ENCODE data around the gene EBI3.
"Not testable (repeated sequence)": the region's sequence is repeated elsewhere in the genome, so short reads cannot be mapped to it uniquely, and the experiment has no call there.

Gene EBI3

GRCh38 chr19:4238831-4239230 lies 9.5 kb downstream of the EBI3 start:
- Histone ChIP-seq H3K9me3 (ENCODE audit: severe bottlenecking) (no peaks in the 10 kb centered on the region), H3K4me1 (ENCODE audit: insufficient read depth, poor library complexity, severe bottlenecking) (no peaks in the 10 kb centered on the region), H3K4me3 (ENCODE audit: severe bottlenecking) (no peak overlapping the region), H3K27ac (ENCODE audit: poor library complexity, severe bottlenecking) (no peak overlapping the region), H3K27me3 (ENCODE audit: insufficient read depth, poor library complexity, severe bottlenecking) (no peaks in the 10 kb centered on the region), H3K36me3 (ENCODE audit: low read depth) (no peaks in the 10 kb centered on the region)
- no peak for TF ChIP-seq CTCF (IDR thresholded peaks at IDR 0.05; ENCODE audit: poor library complexity, severe bottlenecking)
- DNase-seq (ENCODE audit: low spot score), result no peak
- ATAC-seq (ENCODE audit: low read depth), result no peak

DNA sequence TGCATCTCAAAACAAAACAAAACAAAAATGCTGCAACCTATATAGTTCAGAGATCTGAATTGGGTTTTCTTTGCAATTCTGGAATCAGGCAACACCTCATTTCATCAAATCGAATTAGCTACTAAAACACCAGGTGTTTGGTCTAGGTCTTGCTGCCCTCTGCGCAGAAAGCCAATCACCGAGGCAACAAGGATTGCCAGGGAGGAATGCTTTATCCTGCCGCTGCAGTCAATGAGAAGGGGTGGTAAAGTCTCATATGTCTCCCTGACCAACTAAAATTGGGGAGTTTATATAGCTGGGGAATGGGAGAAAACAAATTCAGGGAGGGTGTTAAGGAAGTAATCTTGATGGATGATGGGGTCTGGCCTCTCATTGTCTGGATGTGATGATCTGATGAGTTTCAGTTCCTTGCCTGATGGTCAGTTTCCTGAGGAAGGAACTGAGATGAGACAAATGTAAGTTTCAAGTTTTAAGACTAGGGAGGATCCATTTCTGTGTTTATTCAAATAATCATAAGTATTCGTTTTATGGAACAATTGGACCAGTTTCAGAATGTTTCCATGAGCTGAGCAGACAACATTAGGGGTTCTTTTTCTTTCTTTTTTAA lies 12.6 kb downstream of the EBI3 start:
- Histone ChIP-seq H3K4me3 (ENCODE audit: severe bottlenecking) (no peak overlapping the region), H3K27me3 (ENCODE audit: insufficient read depth, poor library complexity, severe bottlenecking) (no peaks in the 10 kb centered on the region), H3K36me3 (ENCODE audit: low read depth) (no peaks in the 10 kb centered on the region), H3K27ac (ENCODE audit: poor library complexity, severe bottlenecking) (no peak overlapping the region), H3K4me1 (ENCODE audit: insufficient read depth, poor library complexity, severe bottlenecking) (no peaks in the 10 kb centered on the region), H3K9me3 (ENCODE audit: severe bottlenecking) (no peaks in the 10 kb centered on the region)
- DNase-seq (ENCODE audit: low spot score), result no peak
- no peak for TF ChIP-seq CTCF (IDR thresholded peaks at IDR 0.05; ENCODE audit: poor library complexity, severe bottlenecking)
- ATAC-seq (ENCODE audit: low read depth), result no peak

DNA sequence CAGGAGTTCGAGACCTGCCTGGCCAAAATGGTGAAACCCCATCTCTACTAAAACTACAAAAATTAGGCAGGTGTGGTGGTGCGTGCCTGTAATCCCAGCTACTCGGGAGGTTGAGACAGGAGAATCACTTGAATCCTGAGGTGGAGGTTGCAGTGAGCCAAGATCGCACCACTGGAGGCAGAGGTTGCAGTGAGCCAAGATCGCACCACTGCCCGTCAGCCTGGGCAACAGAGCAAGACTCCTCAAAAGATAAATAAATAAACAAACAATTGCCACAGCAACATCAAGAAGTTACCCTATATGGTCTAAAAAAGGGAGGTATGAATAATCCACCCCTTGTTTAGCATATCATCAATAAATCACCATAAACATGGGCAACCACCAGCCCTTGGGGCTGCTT lies 16.6 kb downstream of the EBI3 start:
- peaks cover 14% of the 10 kb centered on the region for H3K36me3 ChIP-seq (ENCODE audit: low read depth)
- ATAC-seq (ENCODE audit: low read depth); H3K4me1 ChIP-seq (ENCODE audit: insufficient read depth, poor library complexity, severe bottlenecking); DNase-seq (ENCODE audit: low spot score); H3K27me3 ChIP-seq (ENCODE audit: insufficient read depth, poor library complexity, severe bottlenecking); H3K27ac ChIP-seq (ENCODE audit: poor library complexity, severe bottlenecking); H3K4me3 ChIP-seq (ENCODE audit: severe bottlenecking); H3K9me3 ChIP-seq (ENCODE audit: severe bottlenecking): not testable (repeated sequence)

- Histone ChIP-seq H3K27ac (ENCODE audit: poor library complexity, severe bottlenecking) (peak within 1 kb of the TSS; percentile 59), H3K4me1 (ENCODE audit: insufficient read depth, poor library complexity, severe bottlenecking) (no peaks in the 10 kb centered on the region), H3K4me3 (ENCODE audit: severe bottlenecking) (peak within 1 kb of the TSS; percentile 78), H3K9me3 (ENCODE audit: severe bottlenecking) (no peaks in the 10 kb centered on the region), H3K27me3 (ENCODE audit: insufficient read depth, poor library complexity, severe bottlenecking) (no peaks in the 10 kb centered on the region), H3K36me3 (ENCODE audit: low read depth) (peaks cover 18% of the 10 kb centered on the region)
- TF ChIP-seq CTCF (IDR thresholded peaks at IDR 0.05; ENCODE audit: poor library complexity, severe bottlenecking), result peak; percentile 59
- peak; percentile 93 for ATAC-seq (ENCODE audit: low read depth)
- DNase-seq (ENCODE audit: low spot score), result peak; percentile 97
Observed at GRCh38 chr19:4246767-4247593, 17.7 kb downstream of the EBI3 start, which contains the start of gene YJU2. Gene YJU2 (plus strand): TSS chr19:4247080. CDS start chr19:4247147, 67 bp downstream.

DNA sequence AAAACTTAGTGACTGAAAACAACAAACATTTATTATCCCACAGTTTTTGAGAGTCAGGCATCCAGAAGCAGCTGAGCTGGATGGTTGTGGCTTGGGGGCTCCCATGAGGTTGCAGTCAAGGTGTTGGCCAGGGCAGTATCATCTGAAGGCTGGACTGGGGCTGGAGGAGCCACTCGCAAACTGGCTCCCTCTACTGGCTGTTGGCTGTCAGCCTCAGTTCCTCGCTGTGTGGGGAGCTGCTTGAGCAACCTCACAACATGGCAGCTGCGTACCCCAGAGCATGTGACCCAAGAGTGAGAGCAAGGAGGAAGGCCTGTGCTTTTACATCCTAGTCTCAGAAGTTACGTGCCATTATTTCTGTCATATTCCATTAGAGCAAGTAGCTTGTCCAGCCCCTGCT lies 27.2 kb downstream of the EBI3 start:
- ATAC-seq (ENCODE audit: low read depth) (no peak), DNase-seq (ENCODE audit: low spot score) (no peak)
- no peaks in the 10 kb centered on the region for H3K9me3 ChIP-seq (ENCODE audit: severe bottlenecking)
- H3K27ac ChIP-seq (ENCODE audit: poor library complexity, severe bottlenecking), result no peak overlapping the region
- H3K27me3 ChIP-seq (ENCODE audit: insufficient read depth, poor library complexity, severe bottlenecking), result no peaks in the 10 kb centered on the region
- H3K4me1 ChIP-seq (ENCODE audit: insufficient read depth, poor library complexity, severe bottlenecking), result no peaks in the 10 kb centered on the region
- H3K36me3 ChIP-seq (ENCODE audit: low read depth), result peaks cover 58% of the 10 kb centered on the region
- H3K4me3 ChIP-seq (ENCODE audit: severe bottlenecking), result no peak overlapping the region
- no peak for TF ChIP-seq CTCF (IDR thresholded peaks at IDR 0.05; ENCODE audit: poor library complexity, severe bottlenecking)

All from RWPE2 (cell line).